ENCODE results near the gene NEU2.
"Not testable (repeated sequence)": the region's sequence is repeated elsewhere in the genome, so short reads cannot be mapped to it uniquely, and the experiment has no call there.

NEU2 gene

GRCh38 chr2:233034091-233034882 lies 1.8 kb downstream of the NEU2 start:
- DNase-seq (ENCODE audit: low read depth) = no peak

GRCh38 chr2:233035426-233036161 lies 3.1 kb downstream of the NEU2 start:
- no peak for DNase-seq (ENCODE audit: low read depth)

- no peak for DNase-seq (ENCODE audit: low read depth)
Observed at GRCh38 chr2:233036162-233036838, 3.8 kb downstream of the NEU2 start.

- DNase-seq (ENCODE audit: low read depth) = peak; percentile 77
Observed at GRCh38 chr2:233037078-233037477, 4.6 kb downstream of the NEU2 start.

- no peak for DNase-seq (ENCODE audit: low read depth)
Observed at GRCh38 chr2:233039212-233039845, 6.9 kb downstream of the NEU2 start.

- no peak for DNase-seq (ENCODE audit: low read depth)
Observed at GRCh38 chr2:233039846-233040530, 7.5 kb downstream of the NEU2 start.

GRCh38 chr2:233040571-233040970 lies 8.1 kb downstream of the NEU2 start:
- no peak for DNase-seq (ENCODE audit: low read depth)

- no peak for DNase-seq (ENCODE audit: low read depth)
Observed at GRCh38 chr2:233041722-233042323, 9.4 kb downstream of the NEU2 start.

- no peak for DNase-seq (ENCODE audit: low read depth)
Observed at GRCh38 chr2:233042549-233042948, 10.1 kb downstream of the NEU2 start.

- DNase-seq (ENCODE audit: low read depth) = no peak
Observed at GRCh38 chr2:233044974-233045605, 12.6 kb downstream of the NEU2 start.

- no peak for DNase-seq (ENCODE audit: low read depth)
Observed at GRCh38 chr2:233047206-233047605, 14.7 kb downstream of the NEU2 start.

GRCh38 chr2:233047667-233048066 lies 15.2 kb downstream of the NEU2 start:
- no peak for DNase-seq (ENCODE audit: low read depth)

GRCh38 chr2:233048569-233049193 lies 16.2 kb downstream of the NEU2 start:
- no peak for DNase-seq (ENCODE audit: low read depth)

GRCh38 chr2:233049194-233049761 lies 16.8 kb downstream of the NEU2 start:
- no peak for DNase-seq (ENCODE audit: low read depth)

- DNase-seq (ENCODE audit: low read depth) = no peak
Observed at GRCh38 chr2:233051241-233052149, 19.0 kb downstream of the NEU2 start.

- DNase-seq (ENCODE audit: low read depth) = not testable (repeated sequence)
Observed at GRCh38 chr2:233052517-233052916, 20.0 kb downstream of the NEU2 start.

GRCh38 chr2:233053928-233054784 lies 21.7 kb downstream of the NEU2 start:
- no peak for DNase-seq (ENCODE audit: low read depth)

GRCh38 chr2:233055362-233055761 lies 22.9 kb downstream of the NEU2 start:
- no peak for DNase-seq (ENCODE audit: low read depth)

Measured in GM04503 (cell line).